Gastrocnemius medialis (tissue), 4 donors: Measurements from ENCODE around the gene SLX4.

Experiments
- CTCF ChIP-seq, 5 experiments: fragments of 450-650 bp in 3 of 5; fragments of 200-600 bp in 2 of 5; sonication (generic) in 2 of 5; IDR thresholded peaks in 4 of 5; conservative IDR thresholded peaks in 1 of 5; 1 replicate in 4 of 5; 2 replicates in 1 of 5; pipeline ENCODE4 v1.5.1; 2016 to 2019; ENCODE audit warnings: antibody characterized with exemption in 5 of 5, mild to moderate bottlenecking in 3 of 5, moderate library complexity in 3 of 5
- POLR2A ChIP-seq, 2 donors: fragments of 450-650 bp; IDR thresholded peaks; one replicate each; pipeline ENCODE4 v1.6.1; 2017; ENCODE audit warnings: antibody characterized with exemption in 2 of 2, mild to moderate bottlenecking in 2 of 2, moderate library complexity in 2 of 2

DNA sequence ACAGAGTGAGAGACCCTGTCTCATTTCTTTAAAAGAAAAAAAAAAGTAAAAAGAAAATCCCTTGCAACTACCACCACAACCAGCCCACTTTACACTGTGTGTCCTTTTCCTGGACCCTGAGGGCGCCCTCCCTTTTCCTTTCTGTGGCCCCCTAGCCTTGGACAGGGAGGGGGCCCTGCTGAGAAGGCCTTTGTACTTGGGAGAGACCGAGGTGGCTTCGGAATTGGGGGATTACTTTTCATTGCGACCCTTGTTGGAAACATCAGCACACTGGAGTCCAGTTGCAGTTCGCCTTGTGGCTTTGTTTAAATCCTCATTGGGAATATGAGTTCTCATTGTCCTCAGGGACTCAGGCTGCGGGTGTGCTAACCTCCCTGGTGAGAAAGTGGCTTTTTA lies 33.7 kb upstream of the SLX4 start:
- TF ChIP-seq CTCF (IDR thresholded peaks at IDR 0.05 in 4 of 5, conservative IDR thresholded peaks at IDR 0.05 in 1 of 5) = no peak
- no peak for TF ChIP-seq POLR2A (IDR thresholded peaks at IDR 0.05)
